GM15510 (cell line): ENCODE data around the gene DZIP1L.

Experiments used
- POLR2A ChIP-seq: IDR thresholded peaks from 3 replicates; pipeline ENCODE4 v1.6.1; 2011; ENCODE audit warnings: borderline replicate concordance; ENCODE audit not compliant: insufficient read length; ENCODE audit errors: extremely low read depth

DZIP1L gene

GRCh38 chr3:138060792-138061191 is 54.6 kb downstream of the DZIP1L start:
- TF ChIP-seq POLR2A: no peak

- TF ChIP-seq POLR2A: no peak
Measured at GRCh38 chr3:138059261-138059660, 56.1 kb downstream of the DZIP1L start.

- no peak for TF ChIP-seq POLR2A
Measured at GRCh38 chr3:138057384-138057783, 58.0 kb downstream of the DZIP1L start.

- no peak for TF ChIP-seq POLR2A
Measured at GRCh38 chr3:138054057-138054456, 61.4 kb downstream of the DZIP1L start.

- no peak for TF ChIP-seq POLR2A
Measured at GRCh38 chr3:138051947-138052802, 63.2 kb downstream of the DZIP1L start.

GRCh38 chr3:138049157-138049919 is 66.1 kb downstream of the DZIP1L start:
- no peak for TF ChIP-seq POLR2A

- TF ChIP-seq POLR2A: no peak
Measured at GRCh38 chr3:138047596-138048158, 67.7 kb downstream of the DZIP1L start.

GRCh38 chr3:138046955-138047354 is 68.5 kb downstream of the DZIP1L start:
- TF ChIP-seq POLR2A: no peak

GRCh38 chr3:138046085-138046484 is 69.3 kb downstream of the DZIP1L start:
- no peak for TF ChIP-seq POLR2A

- no peak for TF ChIP-seq POLR2A
Measured at GRCh38 chr3:138043266-138044029, 72.0 kb downstream of the DZIP1L start.

- no peak for TF ChIP-seq POLR2A
Measured at GRCh38 chr3:138042043-138042442, 73.4 kb downstream of the DZIP1L start.

GRCh38 chr3:138038725-138039462 is 76.5 kb downstream of the DZIP1L start:
- TF ChIP-seq POLR2A: no peak

- TF ChIP-seq POLR2A: no peak
Measured at GRCh38 chr3:138036572-138036971, 78.8 kb downstream of the DZIP1L start.

- no peak for TF ChIP-seq POLR2A
Measured at GRCh38 chr3:138034918-138035317, 80.5 kb downstream of the DZIP1L start.
